NB4 (cell line): ENCODE results near the gene CLEC12A.

Experiments
- DNase-seq: peaks from one replicate; pipeline ENCODE4 v3.0.0; 2010; ENCODE audit warnings: low read depth
- H3K4me3 ChIP-seq: one replicate; pipeline ENCODE4 v1.5.1; 2011; ENCODE audit warnings: mild to moderate bottlenecking, low read depth, low read length, moderate library complexity
- MYC ChIP-seq: IDR thresholded peaks from 2 replicates; pipeline ENCODE4 v1.6.1; 2011; ENCODE audit warnings: low read depth, low read length
- POLR2A ChIP-seq: IDR thresholded peaks from 2 replicates; pipeline ENCODE4 v1.6.1; 2011; ENCODE audit warnings: mild to moderate bottlenecking; ENCODE audit not compliant: insufficient read length; ENCODE audit errors: extremely low read depth
- TF ChIP-seq, protein P1 (sequence below): IDR thresholded peaks from 2 replicates; pipeline ENCODE4 v1.6.1; 2011; ENCODE audit warnings: low read depth, low read length
- TF ChIP-seq, protein P2 (sequence below): IDR thresholded peaks from one replicate; pipeline ENCODE4 v1.5.1; 2012; ENCODE audit warnings: low read depth, low read length

CLEC12A gene

DNA sequence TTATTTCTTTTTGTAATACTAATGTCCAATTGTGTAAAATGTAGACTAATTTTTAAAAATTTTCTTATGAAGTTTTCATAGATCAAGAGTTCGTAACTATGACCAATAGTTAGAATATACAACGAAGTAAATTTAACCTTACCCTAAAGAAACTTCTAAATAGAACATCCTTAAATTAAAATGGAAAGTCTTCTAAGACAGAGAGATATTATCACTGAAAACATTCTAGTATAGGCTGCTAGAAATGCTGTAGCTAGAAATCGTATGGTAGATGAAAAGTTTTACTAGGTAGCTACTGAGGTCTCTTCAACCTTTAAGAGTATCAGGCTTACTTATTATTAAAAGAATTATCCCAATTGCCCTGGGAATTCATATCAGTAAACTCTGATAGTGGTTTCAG is 40.0 kb upstream of the CLEC12A start:
- no peak overlapping the region for H3K4me3 ChIP-seq
- DNase-seq = no peak
- TF ChIP-seq, protein P1, sequence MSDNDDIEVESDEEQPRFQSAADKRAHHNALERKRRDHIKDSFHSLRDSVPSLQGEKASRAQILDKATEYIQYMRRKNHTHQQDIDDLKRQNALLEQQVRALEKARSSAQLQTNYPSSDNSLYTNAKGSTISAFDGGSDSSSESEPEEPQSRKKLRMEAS = no peak
- TF ChIP-seq, protein P2, sequence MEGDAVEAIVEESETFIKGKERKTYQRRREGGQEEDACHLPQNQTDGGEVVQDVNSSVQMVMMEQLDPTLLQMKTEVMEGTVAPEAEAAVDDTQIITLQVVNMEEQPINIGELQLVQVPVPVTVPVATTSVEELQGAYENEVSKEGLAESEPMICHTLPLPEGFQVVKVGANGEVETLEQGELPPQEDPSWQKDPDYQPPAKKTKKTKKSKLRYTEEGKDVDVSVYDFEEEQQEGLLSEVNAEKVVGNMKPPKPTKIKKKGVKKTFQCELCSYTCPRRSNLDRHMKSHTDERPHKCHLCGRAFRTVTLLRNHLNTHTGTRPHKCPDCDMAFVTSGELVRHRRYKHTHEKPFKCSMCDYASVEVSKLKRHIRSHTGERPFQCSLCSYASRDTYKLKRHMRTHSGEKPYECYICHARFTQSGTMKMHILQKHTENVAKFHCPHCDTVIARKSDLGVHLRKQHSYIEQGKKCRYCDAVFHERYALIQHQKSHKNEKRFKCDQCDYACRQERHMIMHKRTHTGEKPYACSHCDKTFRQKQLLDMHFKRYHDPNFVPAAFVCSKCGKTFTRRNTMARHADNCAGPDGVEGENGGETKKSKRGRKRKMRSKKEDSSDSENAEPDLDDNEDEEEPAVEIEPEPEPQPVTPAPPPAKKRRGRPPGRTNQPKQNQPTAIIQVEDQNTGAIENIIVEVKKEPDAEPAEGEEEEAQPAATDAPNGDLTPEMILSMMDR = no peak
- TF ChIP-seq POLR2A (no peak), MYC (no peak)

- no peak within 1 kb of the TSS for H3K4me3 ChIP-seq
- no peak for DNase-seq
- TF ChIP-seq, protein P2 = no peak
- TF ChIP-seq MYC (no peak), POLR2A (no peak)
- TF ChIP-seq, protein P1 = no peak
Observed at GRCh38 chr12:9932270-9932669, 38.9 kb upstream of the CLEC12A start, which contains the start of gene CLEC2A. CLEC2A (minus strand) TSS chr12:9932370; CDS start chr12:9932329, 41 bp downstream.

DNA sequence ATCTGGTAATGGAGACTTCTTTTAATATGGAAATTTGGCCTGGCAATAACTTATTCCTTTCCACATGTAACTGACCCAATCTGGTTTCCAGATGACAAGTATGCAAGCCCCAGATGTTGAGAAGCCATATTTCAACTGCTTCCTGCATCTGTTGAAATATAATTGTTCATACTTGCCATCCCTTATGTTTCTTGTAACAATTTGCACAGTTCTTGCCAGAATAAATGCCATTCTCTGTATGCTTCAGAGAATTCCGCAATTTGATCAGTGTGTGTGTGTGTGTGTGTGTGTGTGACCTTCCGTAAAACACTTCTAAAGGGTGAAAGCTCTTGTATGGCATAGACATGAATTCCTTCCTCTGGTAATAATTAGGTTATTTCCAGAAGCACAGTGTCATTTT is 37.3 kb upstream of the CLEC12A start:
- H3K4me3 ChIP-seq = no peak overlapping the region
- no peak for DNase-seq
- no peak for TF ChIP-seq MYC
- TF ChIP-seq, protein P1 = no peak
- TF ChIP-seq, protein P2 = no peak
- TF ChIP-seq POLR2A = no peak

GRCh38 chr12:9935026-9935425 is 36.2 kb upstream of the CLEC12A start:
- no peak for DNase-seq
- H3K4me3 ChIP-seq = no peak overlapping the region
- TF ChIP-seq, protein P2 = no peak
- TF ChIP-seq MYC = no peak
- TF ChIP-seq, protein P1 = no peak
- TF ChIP-seq POLR2A = no peak

- no peak overlapping the region for H3K4me3 ChIP-seq
- TF ChIP-seq POLR2A (no peak), MYC (no peak)
- TF ChIP-seq, protein P2 = no peak
- TF ChIP-seq, protein P1 = no peak
- DNase-seq = no peak
Observed at GRCh38 chr12:9936591-9936990, 34.6 kb upstream of the CLEC12A start.
